Activated CD4-positive, alpha-beta T cell treated with anti-CD3 and anti-CD28 coated beads, Interleukin-2, amount 50 U/mL, for 16 hours (primary cell): ENCODE data around the gene NAT14.
A peak's percentile ranks its signal among the peaks of the same experiment; 100 is the strongest.

Experiments used
- DNase-seq: peaks from one replicate; pipeline ENCODE4 v3.0.0-alpha.2; 2020

NAT14 gene

DNA sequence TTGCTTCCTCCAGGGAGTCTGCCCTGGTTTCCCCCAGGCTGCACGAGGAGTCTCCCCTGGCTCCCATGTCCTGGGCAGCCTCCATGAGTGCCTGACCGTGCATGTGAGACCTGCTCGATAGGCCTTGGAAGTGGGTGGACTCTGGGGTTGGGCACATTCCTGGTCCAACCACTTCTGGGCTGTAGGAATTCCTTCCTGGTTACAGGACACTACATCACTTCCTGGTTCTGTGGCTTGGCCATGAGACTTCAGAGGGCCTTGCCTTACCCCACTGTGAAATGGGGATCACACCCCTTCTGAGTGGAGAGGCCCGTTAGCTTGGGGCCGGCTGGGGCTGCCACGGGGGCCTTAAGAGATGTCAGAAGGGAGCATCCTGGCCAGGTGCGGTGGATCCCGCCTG, 12.5 kb upstream of the NAT14 start:
- DNase-seq, result no peak

DNA sequence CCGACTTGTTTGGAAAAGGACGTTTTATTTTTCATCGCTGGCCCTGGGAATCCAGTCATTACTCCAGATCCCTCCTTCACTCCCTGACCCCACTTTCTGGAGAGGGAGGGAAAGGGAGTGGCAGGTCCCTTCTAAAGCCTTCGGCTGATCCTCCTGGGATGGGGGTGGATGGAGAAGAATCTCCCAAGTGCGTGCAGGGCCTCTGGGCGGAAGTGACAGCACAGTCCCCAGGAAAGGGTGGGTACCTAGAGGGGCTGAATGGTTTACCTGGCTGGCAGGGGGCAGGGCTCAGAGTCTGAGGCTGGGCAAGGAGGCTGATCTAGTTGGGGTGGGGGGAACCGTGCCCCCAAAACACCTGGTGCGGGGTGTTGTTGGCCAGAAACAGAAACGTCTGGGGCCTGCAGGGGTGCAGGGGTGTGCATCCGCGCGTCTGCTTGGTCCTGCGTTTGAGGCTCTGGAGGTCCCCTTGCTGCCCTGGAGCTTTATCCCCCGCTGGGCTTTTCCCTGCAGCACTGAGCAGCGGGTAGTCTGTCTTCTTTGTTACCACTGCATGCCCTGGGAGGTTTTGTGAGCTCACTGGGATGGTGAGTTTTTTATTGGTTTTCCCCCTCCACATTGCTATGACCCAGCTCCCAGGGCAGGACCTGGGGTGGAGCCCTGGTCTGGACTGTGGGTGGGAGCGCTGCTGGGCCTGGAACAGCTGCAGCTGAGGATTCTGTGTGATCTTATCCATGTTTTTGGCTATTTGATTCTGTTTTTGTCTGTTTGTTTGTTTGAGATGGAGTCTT, 11.6 kb upstream of the NAT14 start:
- DNase-seq, result no peak

DNA sequence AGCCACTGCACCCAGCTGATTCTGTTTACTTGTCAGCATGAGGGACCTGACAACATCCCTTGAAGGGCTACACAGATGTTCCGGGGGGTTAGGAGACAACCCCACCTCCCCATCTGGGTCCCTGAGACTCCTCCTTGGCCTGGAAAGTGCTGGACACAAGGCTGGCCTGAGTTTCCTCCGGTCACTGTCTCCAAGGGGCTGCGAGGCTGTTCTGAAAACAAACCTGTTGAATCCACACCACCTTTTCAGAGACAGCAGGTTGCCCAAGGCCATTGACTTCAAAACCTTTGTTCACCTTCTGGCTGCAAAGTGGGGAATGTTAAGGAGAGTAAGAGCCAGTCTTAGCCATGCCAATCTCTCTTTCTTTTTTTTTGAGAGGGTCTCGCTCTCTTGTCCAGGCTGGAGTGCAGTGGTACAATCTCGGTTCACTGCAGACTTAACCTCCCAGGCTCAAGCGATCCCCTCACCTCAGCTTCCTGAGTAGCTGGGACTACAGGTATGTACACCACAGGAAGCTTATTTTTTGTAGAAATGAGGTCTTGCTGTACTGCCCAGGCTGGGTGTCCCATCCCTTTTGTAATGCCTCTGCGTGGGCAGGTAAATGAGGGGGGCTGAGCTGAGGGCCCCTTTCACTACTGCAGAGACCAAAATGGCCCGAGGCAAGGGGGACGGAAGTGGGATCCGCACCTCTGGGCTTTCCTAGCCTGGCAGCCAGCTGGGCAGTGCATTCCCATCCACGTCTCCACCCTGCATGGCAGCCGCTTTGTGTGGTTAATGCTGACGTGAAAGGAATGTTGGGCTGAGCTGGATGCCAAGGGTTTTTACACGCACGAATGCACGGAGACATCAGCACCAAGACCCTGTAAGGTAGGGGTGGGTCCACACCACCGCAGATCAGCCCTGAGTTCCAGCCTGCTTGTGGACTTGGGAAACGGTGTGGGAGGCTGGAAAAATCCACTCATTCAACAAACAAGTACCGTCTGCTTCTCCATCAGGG, 10.4 kb upstream of the NAT14 start:
- no peak for DNase-seq

DNA sequence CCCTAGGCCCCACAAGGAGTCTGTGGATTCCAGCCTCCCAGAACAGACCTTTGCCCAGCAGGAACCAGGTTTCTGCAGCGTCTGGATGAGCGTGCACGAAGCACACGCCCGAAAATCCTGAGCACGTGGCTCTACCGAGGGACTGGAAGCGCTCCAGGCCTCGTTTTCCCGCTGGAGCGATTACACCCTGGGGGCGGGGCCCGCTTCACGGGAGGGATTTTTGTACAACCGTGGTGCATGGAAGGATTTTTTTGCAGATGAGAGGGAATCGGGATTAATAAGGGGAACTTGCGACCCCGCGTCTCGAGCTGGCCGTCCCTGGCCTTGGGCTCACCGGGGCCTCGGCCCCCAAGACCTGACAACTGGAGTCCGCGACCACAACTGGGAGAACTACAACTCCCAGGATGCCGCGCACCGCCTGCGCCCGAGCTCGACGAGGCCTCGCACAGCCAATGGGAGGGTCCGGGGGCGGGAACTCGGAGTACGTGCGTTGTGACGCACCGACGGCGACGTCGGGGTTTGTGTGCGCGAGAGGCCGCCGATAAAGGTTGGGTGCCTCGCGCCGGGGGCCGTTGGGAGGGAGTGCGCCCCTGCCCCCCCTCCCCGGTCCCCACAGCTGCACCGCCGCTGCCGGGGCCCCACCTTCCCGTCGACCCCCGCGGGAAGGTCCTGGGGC, 8.8 kb upstream of the NAT14 start, which contains the start of gene ZNF628:
Gene ZNF628 (plus strand): TSS at position 518 of the 676 bp plus-strand sequence. CDS start 3,294 bp downstream, outside the sequence.
- DNase-seq, result peak; percentile 98

DNA sequence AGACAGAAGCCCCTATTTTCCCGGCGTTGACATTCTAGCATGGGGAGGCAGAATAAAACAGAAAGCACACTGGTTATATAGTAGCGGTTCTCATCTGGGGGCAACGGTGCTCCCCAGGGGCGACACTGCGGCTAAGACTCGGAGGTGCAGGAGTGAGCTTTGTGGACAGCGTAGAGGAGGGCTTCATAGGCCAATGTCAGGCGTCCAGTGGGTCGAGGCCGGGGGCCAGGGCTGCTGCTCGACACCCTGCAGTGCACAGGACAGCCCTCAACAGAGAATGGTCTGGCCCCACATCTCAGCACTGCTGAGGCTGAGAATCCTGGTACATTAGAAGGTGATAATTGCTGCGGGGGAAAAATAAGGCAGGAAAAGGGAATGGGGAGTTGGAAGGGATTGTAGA, 7.1 kb upstream of the NAT14 start:
- DNase-seq, result no peak

DNA sequence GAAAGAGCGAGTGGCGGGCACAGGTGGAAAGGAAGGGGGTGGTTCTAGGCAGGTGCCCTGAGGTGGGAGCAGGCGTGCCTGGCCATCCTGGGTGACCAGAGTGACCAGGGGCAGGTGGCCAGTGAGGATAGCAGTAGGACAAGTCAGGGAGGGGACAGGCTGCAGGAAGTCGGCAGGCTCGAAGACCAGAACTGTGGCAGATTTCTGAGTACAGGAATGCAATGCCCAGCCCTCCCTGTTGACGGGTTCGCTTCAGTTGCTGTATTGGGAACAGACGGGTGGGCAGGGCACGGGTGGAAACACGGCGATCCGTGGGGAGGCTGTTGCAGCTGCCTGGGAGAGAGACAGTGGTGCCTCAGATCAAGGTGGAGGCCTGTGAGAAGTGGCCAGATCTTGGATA, 6.6 kb upstream of the NAT14 start:
- DNase-seq, result no peak

DNA sequence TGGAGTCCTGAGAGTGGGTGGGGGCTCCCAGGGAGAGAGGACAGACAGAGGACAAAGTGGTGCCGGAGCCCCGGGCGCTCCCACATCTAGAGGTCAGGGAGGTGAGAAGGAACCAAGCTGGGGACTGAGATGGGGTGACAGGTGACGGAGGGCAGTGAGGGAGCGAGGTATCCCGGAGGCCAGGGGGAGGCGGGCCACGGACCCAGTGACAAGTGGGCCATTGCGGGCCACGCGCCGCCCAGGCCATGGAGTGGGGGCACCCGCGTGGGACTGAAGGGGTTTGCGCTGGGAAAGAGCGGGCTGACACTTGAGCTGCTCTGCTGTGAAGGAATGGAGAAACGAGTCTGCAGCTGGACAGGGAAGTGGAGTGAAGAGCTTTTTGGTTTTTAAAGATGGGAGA, 5.9 kb upstream of the NAT14 start:
- DNase-seq, result no peak

DNA sequence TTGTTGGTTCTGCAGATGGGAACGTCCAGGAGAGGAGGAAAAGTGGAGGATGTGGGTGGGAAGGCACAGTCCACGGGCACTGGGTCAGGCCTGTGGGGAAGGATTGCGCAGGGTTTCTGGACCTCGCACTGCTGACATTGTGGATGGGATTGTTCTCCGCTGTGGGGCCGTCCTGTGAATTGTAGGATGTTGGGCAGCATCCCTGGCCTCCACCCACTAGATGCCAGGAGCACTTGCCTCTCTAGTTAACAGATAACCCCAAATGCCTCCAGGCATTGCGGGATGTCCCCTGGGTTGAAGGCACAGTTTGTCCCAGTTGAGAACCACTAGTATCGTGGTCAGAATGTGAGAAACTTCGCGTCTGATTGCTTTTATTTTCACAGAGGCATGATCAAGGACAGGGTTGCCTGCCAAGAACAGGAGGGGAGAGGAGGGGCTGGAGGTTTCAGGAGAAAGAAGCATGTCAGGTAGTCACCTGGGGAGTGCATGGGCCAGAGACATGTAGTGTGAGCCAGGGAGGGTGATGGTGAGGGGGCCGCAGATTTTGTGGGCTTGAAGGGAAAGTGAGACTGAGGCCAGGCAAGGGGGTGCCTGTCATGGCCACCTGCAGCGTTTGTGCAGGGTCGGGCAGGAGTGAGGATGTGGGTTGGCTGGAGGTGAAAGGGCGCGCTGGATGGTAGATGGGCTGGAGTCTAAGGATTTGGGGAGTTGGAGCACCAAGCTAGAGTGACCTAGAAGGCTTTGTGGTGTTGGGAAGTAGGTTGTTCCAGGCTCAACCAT, 5.3 kb upstream of the NAT14 start:
- DNase-seq, result no peak

DNA sequence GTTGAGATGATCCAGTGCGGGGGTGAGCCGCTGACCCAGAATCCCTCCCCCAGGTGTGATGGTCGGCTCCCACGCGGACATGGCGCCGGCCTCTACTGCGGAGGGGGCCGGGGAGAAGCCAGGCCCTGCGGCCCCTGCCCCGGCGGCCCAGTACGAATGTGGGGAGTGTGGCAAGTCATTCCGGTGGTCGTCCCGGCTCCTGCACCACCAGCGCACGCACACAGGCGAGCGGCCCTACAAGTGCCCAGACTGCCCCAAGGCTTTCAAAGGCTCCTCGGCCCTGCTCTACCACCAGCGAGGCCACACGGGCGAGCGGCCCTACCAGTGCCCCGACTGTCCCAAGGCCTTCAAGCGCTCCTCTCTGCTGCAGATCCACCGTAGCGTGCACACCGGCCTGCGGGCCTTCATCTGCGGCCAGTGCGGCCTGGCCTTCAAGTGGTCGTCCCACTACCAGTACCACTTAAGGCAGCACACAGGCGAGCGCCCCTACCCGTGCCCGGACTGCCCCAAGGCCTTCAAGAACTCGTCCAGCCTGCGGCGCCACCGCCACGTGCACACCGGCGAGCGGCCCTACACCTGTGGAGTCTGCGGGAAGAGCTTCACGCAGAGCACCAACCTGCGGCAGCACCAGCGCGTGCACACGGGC, 3.7 kb upstream of the NAT14 start:
- no peak for DNase-seq

DNA sequence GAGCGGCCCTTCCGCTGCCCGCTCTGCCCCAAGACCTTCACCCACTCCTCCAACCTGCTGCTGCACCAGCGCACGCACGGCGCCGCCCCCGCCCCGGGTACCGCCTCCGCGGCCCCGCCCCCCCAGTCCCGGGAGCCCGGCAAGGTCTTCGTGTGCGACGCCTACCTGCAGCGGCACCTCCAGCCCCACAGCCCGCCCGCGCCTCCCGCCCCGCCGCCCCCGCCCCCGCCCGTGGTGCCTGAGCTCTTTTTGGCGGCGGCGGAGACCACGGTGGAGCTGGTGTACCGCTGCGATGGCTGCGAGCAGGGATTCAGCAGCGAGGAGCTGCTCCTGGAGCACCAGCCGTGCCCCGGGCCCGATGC, 3.2 kb upstream of the NAT14 start:
- no peak for DNase-seq

DNA sequence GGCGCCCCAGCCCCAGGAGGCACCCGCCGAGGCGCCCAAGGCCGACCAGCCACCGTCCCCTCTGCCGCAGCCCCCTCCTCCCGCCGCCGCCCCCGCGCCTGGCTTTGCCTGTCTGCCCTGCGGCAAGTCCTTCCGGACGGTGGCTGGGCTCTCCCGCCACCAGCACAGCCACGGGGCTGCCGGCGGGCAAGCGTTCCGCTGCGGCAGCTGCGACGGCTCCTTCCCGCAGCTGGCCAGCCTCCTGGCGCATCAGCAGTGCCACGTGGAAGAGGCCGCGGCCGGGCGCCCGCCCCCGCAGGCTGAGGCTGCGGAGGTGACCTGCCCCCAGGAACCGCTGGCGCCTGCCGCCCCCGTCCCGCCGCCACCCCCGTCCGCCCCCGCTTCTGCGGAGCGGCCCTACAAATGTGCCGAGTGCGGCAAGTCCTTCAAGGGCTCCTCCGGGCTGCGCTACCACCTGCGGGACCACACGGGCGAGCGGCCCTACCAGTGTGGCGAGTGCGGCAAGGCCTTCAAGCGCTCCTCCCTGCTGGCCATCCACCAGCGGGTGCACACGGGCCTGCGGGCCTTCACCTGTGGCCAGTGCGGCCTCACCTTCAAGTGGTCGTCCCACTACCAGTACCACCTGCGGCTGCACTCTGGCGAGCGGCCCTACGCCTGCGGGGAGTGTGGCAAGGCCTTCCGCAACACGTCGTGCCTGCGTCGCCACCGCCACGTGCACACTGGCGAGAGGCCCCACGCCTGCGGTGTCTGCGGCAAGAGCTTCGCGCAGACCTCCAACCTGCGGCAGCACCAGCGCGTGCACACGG, 2.6 kb upstream of the NAT14 start:
- no peak for DNase-seq

DNA sequence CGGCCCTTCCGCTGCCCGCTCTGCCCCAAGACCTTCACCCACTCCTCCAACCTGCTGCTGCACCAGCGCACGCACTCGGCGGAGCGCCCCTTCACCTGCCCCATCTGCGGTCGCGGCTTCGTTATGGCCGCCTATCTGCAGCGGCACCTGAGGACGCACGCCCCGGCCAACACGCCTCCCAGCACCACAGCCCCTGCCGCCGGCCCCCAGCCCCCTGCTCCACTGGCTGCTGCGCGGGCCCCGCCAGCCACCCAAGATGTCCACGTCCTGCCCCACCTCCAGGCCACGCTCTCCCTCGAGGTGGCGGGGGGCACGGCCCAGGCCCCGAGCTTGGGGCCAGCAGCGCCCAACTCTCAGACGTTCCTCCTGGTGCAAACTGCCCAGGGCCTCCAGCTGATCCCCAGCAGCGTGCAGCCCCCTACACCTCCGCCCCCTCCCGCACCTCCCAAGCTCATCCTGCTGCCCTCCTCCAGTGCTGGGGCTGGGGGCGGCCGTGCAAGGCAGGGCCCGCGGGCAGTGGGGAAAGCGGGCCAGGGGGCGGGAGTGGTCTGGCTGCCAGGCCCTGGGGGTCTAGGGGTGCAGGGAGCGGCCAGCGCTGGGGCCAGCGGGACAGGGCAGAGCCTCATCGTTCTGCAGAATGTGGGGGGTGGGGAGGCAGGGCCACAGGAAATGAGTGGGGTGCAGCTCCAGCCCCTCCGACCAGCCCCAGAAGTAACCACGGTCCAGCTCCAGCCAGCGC, 1.9 kb upstream of the NAT14 start:
- no peak for DNase-seq

DNA sequence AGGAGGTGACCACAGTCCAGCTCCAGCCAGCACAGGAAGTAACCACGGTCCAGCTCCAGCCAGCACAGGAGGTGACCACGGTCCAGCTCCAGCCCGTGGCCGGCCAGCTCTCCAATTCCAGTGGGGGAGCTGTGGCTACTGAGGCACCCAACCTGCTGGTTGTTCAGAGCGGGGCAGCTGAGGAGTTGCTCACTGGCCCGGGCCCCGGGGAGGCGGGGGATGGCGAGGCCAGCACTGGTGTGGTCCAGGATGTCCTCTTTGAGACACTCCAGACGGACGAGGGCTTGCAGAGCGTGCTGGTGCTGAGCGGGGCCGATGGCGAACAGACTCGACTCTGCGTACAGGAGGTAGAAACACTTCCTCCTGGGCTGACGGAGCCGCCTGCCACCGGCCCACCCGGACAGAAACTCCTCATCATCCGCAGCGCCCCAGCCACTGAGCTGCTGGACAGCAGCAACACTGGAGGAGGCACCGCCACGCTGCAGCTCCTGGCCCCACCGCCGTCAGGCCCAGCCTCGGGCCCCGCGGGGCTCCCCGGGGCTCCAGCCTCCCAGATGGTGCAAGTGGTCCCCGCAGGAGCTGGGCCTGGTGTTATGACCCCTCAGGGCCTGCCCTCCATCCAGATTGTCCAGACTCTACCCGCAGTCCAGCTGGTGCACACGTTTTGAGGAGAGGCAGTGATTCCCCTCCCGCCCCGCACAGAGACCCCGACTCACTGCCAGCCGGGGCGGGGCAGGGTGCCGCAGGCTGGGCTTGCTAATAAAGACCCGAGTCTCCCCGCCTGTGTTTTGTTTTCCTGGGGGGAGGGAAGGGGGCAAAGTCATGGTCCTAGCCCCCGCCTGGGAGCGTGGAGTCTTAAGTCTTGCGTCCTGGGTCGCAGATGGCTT, 1.0 kb upstream of the NAT14 start:
- DNase-seq, result no peak

DNA sequence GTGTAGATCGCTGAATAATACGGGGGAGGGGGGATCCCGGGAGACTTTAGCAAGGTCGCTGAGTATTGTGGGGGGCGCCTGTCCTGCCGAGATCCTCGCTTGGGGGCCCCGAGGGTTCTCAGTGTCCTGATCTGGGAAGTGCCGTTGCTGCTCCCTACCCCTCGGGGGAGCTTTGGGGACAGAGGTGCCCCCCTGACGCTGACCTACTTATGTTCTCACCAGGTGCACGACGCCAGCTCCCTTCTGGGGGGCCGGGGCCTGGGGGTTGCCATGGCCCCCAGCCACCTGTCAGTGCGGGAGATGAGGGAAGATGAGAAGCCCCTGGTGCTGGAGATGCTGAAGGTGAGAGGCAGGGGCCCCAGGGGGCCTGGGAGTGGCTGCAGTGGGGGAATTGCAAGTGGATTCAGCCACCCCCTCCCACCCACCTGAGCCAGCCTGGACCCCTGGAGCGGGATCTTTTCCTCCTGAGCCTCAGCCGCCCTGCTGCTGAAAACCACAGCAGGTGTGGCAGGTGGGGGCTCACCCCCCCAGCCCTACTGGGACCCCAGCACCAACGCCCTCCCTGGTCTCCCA, 537 bp downstream of the NAT14 start:
- no peak for DNase-seq

DNA sequence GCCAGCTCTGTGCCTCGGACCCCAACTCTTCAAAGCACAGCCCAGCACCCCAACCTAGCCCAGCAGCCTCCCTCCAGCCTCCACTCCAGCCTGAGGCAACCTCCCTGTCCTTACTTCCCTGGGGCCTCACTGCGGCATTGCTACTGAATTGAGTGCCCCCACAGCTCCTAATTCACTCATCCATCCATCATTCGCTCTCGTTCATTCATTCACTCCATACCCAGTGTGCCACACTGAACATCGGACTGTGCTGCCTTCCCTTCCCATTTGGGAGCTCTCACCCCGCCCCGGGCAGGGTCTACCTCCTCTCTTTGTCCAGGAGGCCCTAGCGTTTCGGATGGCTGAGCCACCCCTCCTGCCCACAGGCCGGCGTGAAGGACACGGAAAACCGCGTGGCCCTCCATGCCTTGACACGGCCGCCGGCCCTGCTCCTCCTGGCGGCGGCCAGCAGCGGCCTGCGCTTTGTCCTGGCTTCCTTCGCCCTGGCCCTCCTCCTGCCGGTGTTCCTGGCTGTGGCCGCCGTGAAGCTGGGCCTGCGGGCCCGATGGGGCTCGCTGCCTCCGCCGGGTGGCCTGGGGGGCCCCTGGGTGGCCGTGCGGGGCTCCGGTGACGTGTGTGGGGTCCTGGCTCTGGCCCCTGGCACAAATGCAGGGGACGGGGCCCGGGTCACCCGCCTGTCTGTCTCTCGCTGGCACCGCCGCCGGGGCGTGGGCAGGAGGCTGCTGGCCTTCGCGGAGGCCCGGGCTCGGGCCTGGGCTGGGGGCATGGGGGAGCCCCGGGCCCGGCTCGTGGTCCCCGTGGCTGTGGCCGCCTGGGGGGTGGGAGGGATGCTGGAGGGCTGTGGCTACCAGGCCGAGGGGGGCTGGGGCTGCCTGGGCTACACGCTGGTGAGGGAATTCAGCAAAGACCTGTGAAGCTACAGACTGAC, 1.3 kb downstream of the NAT14 start:
- no peak for DNase-seq

DNA sequence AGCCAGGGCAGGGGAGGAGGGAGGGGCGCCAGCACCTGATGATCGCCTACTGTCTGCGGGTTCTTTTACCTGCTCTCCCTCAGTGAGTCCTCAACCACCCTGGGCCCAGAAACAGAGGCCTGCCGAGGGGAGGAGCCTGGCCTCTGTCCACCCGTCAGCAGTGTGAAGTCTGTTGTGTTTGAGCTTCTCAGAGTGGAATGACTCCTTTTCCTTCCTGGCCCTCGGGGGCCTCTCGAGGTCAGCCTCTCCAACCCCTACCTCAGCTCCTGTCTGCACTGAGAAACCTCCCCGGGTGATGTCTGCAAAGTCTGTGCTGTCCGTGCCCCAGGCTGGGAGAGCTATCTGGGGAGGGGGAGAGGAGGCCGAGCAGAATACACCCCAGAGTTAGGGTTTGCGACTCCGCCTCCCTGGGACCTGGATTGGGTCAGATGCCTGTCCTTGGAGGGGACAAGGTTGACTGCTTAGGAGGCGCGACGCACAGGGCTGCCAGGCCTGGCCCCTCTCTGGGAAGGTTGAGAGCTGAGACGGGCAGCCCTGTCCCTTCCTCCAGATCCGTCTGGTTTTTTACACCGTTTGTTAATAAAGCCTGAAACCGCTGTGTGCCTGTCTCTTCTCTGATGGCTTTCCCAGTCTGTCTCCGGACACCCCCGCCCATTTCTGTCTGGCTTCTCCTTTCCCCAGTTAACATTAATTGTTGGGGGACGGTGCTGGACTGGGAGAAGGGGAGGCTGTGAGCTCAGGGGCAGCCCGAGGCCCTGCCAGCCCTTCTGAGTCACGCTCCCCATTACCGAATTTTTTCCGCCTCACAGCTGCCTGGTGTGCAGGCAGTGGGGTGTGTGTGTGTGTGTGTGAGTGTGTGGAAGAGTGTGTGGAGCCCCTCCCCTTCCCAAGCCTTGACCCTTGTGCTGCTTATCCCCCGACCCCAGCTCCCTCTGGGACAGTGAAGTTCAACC, 2.3 kb downstream of the NAT14 start:
- DNase-seq, result peak; percentile 40
